OCI-LY3 (cell line): ENCODE measurements around the gene ZNF597.

Source experiments
- H2AFZ ChIP-seq: fragments of 200-600, 300-600 bp; shearing (Covaris generic); 2 replicates; pipeline ENCODE4 v1.6.0; 2014; ENCODE audit warnings: antibody characterized with exemption, low read depth, low read length
- H3K27ac ChIP-seq: fragments of 200-600, 300-600 bp; sonication (generic); 2 replicates; pipeline ENCODE4 v1.5.1; 2014; ENCODE audit warnings: mild to moderate bottlenecking, low read length, moderate library complexity, mixed read lengths
- H3K27me3 ChIP-seq: fragments of 200-600, 300-600 bp; sonication (generic); 2 replicates; pipeline ENCODE4 v1.6.1; 2014; ENCODE audit warnings: low read depth, low read length, mixed read lengths
- H3K36me3 ChIP-seq: fragments of 200-600, 300-600 bp; sonication (generic); replicated peaks from 2 replicates; pipeline ENCODE3; 2014; ENCODE audit warnings: low read depth, low read length, mixed read lengths
- H3K4me1 ChIP-seq: fragments of 300-600, 200-600 bp; sonication (generic); 2 replicates; pipeline ENCODE4 v1.6.1; 2014; ENCODE audit warnings: low read length, mixed read lengths
- H3K4me2 ChIP-seq: fragments of 200-600, 300-600 bp; sonication (generic); 2 replicates; pipeline ENCODE4 v1.6.1; 2014; ENCODE audit warnings: low read length, mixed read lengths
- H3K4me3 ChIP-seq: fragments of 300-600, 200-600 bp; sonication (generic); 2 replicates; pipeline ENCODE4 v1.5.1; 2014; ENCODE audit warnings: antibody characterized with exemption, mild to moderate bottlenecking, low read length, moderate library complexity
- H3K79me2 ChIP-seq: fragments of 300-600, 200-600 bp; shearing (Covaris generic); 2 replicates; pipeline ENCODE4 v1.6.1; 2014; ENCODE audit warnings: mild to moderate bottlenecking, low read length, mixed read lengths
- H3K9ac ChIP-seq: fragments of 300-600, 200-600 bp; shearing (Covaris generic); 2 replicates; pipeline ENCODE4 v1.6.0; 2014; ENCODE audit warnings: mild to moderate bottlenecking, low read length, moderate library complexity
- H3K9me3 ChIP-seq: fragments of 200-600, 300-600 bp; shearing (Covaris generic); 2 replicates; pipeline ENCODE4 v1.6.1; 2014; ENCODE audit warnings: low read length, mixed read lengths; ENCODE audit not compliant: insufficient read depth
- H4K20me1 ChIP-seq: fragments of 200-600, 300-600 bp; sonication (generic); 2 replicates; pipeline ENCODE4 v1.6.1; 2016; ENCODE audit warnings: low read length, mixed read lengths; ENCODE audit not compliant: insufficient read depth
- EZH2phosphoT487 ChIP-seq: fragments of 200-600 bp; shearing (Covaris generic); IDR thresholded peaks from 2 replicates; pipeline ENCODE4 v1.6.1; 2018; ENCODE audit warnings: antibody characterized with exemption, mixed run types, low read depth
- TF ChIP-seq, protein P1 (sequence below): fragments of 200-600, 300-600 bp; sonication (generic); IDR thresholded peaks from 2 replicates; pipeline ENCODE4 v1.5.1; 2014; ENCODE audit warnings: antibody characterized with exemption, low read length, low read depth

The ZNF597 gene

DNA sequence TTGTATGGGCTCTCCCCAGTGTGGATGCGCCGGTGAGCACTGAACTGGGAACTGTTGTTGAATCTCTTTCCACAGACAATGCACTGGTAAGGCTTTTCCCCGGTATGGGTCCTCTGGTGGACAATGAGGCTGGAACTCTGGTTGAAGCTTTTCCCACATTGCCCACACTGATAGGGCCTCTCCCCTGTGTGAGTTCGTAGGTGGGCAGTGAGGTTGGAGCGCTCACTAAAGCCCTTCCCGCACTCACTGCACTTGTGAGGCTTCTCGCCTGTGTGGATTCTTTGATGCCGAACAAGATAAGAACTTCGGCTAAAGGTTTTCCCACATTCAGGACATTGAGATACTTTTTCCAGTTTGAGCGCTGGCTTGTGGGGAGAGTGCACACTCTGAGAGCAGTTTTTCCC is 60.3 kb downstream of the ZNF597 start:
- Histone ChIP-seq H3K9me3 (peaks cover 38% of the 10 kb centered on the region), H3K36me3 (peaks cover 73% of the 10 kb centered on the region), H2AFZ (no peak overlapping the region), H3K4me3 (no peak overlapping the region), H3K79me2 (peaks cover 6% of the 10 kb centered on the region), H3K4me2 (no peak overlapping the region), H3K27me3 (no peaks in the 10 kb centered on the region), H4K20me1 (no peaks in the 10 kb centered on the region), H3K9ac (no peak overlapping the region), H3K4me1 (no peaks in the 10 kb centered on the region), H3K27ac (no peak overlapping the region)
- TF ChIP-seq EZH2phosphoT487, result no peak
- TF ChIP-seq, protein P1, sequence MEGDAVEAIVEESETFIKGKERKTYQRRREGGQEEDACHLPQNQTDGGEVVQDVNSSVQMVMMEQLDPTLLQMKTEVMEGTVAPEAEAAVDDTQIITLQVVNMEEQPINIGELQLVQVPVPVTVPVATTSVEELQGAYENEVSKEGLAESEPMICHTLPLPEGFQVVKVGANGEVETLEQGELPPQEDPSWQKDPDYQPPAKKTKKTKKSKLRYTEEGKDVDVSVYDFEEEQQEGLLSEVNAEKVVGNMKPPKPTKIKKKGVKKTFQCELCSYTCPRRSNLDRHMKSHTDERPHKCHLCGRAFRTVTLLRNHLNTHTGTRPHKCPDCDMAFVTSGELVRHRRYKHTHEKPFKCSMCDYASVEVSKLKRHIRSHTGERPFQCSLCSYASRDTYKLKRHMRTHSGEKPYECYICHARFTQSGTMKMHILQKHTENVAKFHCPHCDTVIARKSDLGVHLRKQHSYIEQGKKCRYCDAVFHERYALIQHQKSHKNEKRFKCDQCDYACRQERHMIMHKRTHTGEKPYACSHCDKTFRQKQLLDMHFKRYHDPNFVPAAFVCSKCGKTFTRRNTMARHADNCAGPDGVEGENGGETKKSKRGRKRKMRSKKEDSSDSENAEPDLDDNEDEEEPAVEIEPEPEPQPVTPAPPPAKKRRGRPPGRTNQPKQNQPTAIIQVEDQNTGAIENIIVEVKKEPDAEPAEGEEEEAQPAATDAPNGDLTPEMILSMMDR, result no peak
